ENCODE data around the gene NANOS2.

DNA sequence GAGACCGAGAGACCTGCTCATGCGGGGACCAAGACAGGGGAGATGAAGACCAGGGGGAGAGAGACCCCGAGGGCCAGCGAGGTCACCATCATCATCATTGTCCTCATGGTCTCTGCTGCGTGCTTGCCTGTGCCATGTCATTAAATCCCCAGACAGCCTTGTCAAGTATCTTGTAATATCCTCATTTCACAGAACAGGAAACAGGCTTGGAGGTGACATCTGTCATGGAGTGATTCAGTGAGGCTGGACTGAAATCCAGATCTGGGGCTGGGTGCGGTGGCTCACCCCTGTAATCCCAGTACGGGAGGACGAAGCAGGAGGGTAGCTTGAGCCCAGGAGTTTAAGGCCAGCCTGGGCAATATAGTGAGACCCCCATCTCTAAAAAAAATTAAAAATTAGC, 5.9 kb upstream of the NANOS2 start:
- TF ChIP-seq, protein P1, sequence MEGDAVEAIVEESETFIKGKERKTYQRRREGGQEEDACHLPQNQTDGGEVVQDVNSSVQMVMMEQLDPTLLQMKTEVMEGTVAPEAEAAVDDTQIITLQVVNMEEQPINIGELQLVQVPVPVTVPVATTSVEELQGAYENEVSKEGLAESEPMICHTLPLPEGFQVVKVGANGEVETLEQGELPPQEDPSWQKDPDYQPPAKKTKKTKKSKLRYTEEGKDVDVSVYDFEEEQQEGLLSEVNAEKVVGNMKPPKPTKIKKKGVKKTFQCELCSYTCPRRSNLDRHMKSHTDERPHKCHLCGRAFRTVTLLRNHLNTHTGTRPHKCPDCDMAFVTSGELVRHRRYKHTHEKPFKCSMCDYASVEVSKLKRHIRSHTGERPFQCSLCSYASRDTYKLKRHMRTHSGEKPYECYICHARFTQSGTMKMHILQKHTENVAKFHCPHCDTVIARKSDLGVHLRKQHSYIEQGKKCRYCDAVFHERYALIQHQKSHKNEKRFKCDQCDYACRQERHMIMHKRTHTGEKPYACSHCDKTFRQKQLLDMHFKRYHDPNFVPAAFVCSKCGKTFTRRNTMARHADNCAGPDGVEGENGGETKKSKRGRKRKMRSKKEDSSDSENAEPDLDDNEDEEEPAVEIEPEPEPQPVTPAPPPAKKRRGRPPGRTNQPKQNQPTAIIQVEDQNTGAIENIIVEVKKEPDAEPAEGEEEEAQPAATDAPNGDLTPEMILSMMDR (IDR thresholded peaks at IDR 0.05; ENCODE audit: low read length) = no peak
- TF ChIP-seq EZH2 (IDR thresholded peaks at IDR 0.05; ENCODE audit: borderline replicate concordance, low read length) = no peak

Measured in OCI-LY1 (cell line).